Stimulated activated CD4-positive, alpha-beta T cell treated with anti-CD3 and anti-CD28 coated beads, Interleukin-4, amount 100 ng/mL, for 1 hour (primary cell): ENCODE results near the gene ZNF391.
"Not testable (repeated sequence)": the region's sequence is repeated elsewhere in the genome, so short reads cannot be mapped to it uniquely, and the experiment has no call there.

Experiments
- DNase-seq: peaks from one replicate; pipeline ENCODE4 v3.0.0-alpha.2; 2020

Gene ZNF391

GRCh38 chr6:27424851-27425250 is 36.3 kb downstream of the ZNF391 start:
- DNase-seq: not testable (repeated sequence)

GRCh38 chr6:27426045-27426620 is 37.6 kb downstream of the ZNF391 start:
- no peak for DNase-seq

GRCh38 chr6:27428502-27428901 is 39.9 kb downstream of the ZNF391 start:
- DNase-seq: no peak

GRCh38 chr6:27428966-27429365 is 40.4 kb downstream of the ZNF391 start:
- DNase-seq: no peak

GRCh38 chr6:27433714-27434113 is 45.2 kb downstream of the ZNF391 start:
- no peak for DNase-seq

- DNase-seq: no peak
These were observed 50.8 kb downstream of the ZNF391 start for GRCh38 chr6:27439371-27439770.

- no peak for DNase-seq
These were observed 52.4 kb downstream of the ZNF391 start for GRCh38 chr6:27441001-27441400.

- no peak for DNase-seq
These were observed 54.4 kb downstream of the ZNF391 start for GRCh38 chr6:27442932-27443331.

GRCh38 chr6:27448456-27448855 is 59.9 kb downstream of the ZNF391 start:
- no peak for DNase-seq

- no peak for DNase-seq
These were observed 63.3 kb downstream of the ZNF391 start for GRCh38 chr6:27451660-27452390.

- DNase-seq: no peak
These were observed 63.9 kb downstream of the ZNF391 start for GRCh38 chr6:27452496-27452897.
